Stomach (tissue), 4 donors: ENCODE data around the gene CCDC106.

Experiments
- POLR2A ChIP-seq, 4 donors: fragments of 450-650 bp; IDR thresholded peaks; one replicate each; pipeline ENCODE4 v1.6.1; 2016; ENCODE audit warnings: antibody characterized with exemption in 4 of 4, control low read depth in 2 of 4, mild to moderate bottlenecking in 1 of 4, moderate library complexity in 1 of 4
- POLR2AphosphoS5 ChIP-seq, 3 donors: sonication (generic); formaldehyde crosslinking; IDR thresholded peaks; one replicate each; pipeline ENCODE4 v1.6.1; 2016; ENCODE audit warnings: antibody characterized with exemption in 3 of 3
- TF ChIP-seq, protein P1 (sequence below), 7 experiments: fragments of 450-650 bp in 4 of 7; fragments of 200-600 bp in 3 of 7; sonication (generic) in 3 of 7; IDR thresholded peaks; one replicate each; pipeline ENCODE4 v1.5.1; 2016 to 2019; ENCODE audit warnings: antibody characterized with exemption in 7 of 7, control low read depth in 2 of 7, mild to moderate bottlenecking in 1 of 7

DNA sequence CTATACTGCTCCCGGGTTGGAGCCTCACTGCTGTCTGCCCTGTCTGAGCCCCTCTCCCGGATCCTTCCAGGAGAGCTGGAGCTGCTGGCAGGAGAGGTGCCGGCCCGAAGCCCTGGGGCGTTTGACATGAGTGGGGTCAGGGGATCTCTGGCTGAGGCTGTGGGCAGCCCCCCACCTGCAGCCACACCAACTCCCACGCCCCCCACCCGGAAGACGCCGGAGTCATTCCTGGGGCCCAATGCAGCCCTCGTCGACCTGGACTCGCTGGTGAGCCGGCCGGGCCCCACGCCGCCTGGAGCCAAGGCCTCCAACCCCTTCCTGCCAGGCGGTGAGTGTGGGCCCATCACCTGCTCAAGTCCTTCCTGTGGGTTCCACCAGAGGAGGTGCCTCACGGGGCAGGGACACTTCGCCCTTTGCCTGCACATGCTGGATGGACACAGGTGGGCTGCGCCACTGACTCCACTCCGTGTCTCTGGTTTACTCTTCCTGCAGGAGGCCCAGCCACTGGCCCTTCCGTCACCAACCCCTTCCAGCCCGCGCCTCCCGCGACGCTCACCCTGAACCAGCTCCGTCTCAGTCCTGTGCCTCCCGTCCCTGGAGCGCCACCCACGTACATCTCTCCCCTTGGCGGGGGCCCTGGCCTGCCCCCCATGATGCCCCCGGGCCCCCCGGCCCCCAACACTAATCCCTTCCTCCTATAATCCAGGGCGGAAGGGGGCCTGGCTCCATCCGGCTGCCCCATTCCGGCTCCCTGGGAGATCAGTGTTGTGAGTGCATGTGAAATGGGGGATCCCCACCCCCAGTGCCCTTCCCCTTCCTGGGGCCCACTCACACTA, 46.9 kb downstream of the CCDC106 start:
- TF ChIP-seq POLR2A (IDR thresholded peaks at IDR 0.05) (no peak), POLR2AphosphoS5 (IDR thresholded peaks at IDR 0.05) (no peak)
- TF ChIP-seq, protein P1, sequence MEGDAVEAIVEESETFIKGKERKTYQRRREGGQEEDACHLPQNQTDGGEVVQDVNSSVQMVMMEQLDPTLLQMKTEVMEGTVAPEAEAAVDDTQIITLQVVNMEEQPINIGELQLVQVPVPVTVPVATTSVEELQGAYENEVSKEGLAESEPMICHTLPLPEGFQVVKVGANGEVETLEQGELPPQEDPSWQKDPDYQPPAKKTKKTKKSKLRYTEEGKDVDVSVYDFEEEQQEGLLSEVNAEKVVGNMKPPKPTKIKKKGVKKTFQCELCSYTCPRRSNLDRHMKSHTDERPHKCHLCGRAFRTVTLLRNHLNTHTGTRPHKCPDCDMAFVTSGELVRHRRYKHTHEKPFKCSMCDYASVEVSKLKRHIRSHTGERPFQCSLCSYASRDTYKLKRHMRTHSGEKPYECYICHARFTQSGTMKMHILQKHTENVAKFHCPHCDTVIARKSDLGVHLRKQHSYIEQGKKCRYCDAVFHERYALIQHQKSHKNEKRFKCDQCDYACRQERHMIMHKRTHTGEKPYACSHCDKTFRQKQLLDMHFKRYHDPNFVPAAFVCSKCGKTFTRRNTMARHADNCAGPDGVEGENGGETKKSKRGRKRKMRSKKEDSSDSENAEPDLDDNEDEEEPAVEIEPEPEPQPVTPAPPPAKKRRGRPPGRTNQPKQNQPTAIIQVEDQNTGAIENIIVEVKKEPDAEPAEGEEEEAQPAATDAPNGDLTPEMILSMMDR (IDR thresholded peaks at IDR 0.05) = no peak
